HL-60 (cell line): ENCODE results near the gene KMT2E.

Source experiments
- SPI1 ChIP-seq: IDR thresholded peaks from 2 replicates; pipeline ENCODE4 v1.6.1; 2012; ENCODE audit warnings: low read depth, mild to moderate bottlenecking, borderline replicate concordance
- TF ChIP-seq, protein P1 (sequence below): IDR thresholded peaks from one replicate; pipeline ENCODE4 v1.5.1; 2011; ENCODE audit warnings: low read length, control low read depth, inconsistent platforms; ENCODE audit not compliant: insufficient read depth
- TF ChIP-seq, protein P2 (sequence below): IDR thresholded peaks from 2 replicates; pipeline ENCODE4 v1.6.1; 2012; ENCODE audit warnings: low read depth; ENCODE audit not compliant: insufficient replicate concordance

DNA sequence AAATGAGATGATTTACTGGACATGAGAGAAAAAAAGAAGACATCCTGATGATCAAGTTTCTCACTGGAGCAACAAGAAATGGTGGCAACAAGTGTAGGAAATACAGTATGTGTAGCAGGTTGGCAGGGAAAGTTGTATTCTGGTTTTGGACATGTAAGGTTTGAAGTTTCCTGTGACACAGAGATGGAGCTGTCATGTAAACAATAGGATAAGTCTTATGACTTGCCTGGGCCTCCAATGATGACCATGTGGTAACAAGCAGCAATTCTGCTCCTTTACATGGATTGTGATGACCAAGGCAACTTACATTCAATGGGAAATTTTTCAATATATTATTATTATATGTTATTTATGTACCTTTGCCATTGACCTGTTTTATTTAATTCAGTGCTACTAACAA lies 125.4 kb downstream of the KMT2E start:
- TF ChIP-seq, protein P1, sequence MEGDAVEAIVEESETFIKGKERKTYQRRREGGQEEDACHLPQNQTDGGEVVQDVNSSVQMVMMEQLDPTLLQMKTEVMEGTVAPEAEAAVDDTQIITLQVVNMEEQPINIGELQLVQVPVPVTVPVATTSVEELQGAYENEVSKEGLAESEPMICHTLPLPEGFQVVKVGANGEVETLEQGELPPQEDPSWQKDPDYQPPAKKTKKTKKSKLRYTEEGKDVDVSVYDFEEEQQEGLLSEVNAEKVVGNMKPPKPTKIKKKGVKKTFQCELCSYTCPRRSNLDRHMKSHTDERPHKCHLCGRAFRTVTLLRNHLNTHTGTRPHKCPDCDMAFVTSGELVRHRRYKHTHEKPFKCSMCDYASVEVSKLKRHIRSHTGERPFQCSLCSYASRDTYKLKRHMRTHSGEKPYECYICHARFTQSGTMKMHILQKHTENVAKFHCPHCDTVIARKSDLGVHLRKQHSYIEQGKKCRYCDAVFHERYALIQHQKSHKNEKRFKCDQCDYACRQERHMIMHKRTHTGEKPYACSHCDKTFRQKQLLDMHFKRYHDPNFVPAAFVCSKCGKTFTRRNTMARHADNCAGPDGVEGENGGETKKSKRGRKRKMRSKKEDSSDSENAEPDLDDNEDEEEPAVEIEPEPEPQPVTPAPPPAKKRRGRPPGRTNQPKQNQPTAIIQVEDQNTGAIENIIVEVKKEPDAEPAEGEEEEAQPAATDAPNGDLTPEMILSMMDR = no peak
- TF ChIP-seq SPI1 = no peak
- TF ChIP-seq, protein P2, sequence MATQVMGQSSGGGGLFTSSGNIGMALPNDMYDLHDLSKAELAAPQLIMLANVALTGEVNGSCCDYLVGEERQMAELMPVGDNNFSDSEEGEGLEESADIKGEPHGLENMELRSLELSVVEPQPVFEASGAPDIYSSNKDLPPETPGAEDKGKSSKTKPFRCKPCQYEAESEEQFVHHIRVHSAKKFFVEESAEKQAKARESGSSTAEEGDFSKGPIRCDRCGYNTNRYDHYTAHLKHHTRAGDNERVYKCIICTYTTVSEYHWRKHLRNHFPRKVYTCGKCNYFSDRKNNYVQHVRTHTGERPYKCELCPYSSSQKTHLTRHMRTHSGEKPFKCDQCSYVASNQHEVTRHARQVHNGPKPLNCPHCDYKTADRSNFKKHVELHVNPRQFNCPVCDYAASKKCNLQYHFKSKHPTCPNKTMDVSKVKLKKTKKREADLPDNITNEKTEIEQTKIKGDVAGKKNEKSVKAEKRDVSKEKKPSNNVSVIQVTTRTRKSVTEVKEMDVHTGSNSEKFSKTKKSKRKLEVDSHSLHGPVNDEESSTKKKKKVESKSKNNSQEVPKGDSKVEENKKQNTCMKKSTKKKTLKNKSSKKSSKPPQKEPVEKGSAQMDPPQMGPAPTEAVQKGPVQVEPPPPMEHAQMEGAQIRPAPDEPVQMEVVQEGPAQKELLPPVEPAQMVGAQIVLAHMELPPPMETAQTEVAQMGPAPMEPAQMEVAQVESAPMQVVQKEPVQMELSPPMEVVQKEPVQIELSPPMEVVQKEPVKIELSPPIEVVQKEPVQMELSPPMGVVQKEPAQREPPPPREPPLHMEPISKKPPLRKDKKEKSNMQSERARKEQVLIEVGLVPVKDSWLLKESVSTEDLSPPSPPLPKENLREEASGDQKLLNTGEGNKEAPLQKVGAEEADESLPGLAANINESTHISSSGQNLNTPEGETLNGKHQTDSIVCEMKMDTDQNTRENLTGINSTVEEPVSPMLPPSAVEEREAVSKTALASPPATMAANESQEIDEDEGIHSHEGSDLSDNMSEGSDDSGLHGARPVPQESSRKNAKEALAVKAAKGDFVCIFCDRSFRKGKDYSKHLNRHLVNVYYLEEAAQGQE = no peak
